CD4-positive, alpha-beta T cell treated with Interleukin-17A for 1 hour (primary cell): ENCODE measurements around the gene RASSF4.

Experiments
- DNase-seq: peaks from one replicate; pipeline ENCODE4 v3.0.0-alpha.2; 2020

Gene RASSF4

DNA sequence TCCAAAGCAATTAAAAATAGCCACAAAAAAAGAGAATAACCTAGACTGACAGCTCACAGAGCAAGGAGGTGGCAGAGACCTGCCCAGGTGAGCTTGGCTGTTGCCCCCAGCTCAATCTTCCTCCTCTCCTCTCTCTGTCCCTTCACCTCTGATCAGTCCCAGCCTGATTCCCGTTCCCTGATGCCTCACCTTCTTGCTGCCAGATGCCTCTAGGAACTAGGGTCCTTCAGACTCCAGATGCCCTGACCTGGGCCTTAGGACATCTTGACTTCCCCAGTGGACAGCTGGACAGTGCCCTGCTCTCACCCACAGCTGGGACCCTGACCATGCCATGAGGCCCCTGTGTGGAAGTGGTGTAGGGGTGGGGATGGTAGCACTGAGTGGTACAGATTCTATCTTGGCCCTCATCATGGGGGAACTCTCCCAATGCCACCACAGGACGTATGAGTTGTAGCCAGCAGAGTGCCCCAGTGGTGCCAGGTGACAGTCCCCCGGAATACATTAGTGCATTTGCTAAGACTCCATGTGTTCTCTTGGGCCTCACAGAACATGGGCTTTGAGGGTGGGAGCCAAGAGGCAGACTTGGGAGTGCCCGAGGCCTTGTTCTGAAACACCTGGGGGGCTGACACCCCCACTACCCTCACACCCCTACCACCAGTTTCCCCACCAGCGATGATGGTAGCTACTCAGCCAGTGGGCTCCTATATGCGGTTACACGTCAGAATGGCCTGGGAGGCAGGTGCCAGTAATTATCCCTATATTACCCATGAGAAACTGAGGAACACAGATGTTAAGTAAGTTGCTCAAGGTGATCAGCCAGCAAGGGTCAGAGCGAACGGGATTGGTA, 17.0 kb downstream of the RASSF4 start:
- DNase-seq = no peak

DNA sequence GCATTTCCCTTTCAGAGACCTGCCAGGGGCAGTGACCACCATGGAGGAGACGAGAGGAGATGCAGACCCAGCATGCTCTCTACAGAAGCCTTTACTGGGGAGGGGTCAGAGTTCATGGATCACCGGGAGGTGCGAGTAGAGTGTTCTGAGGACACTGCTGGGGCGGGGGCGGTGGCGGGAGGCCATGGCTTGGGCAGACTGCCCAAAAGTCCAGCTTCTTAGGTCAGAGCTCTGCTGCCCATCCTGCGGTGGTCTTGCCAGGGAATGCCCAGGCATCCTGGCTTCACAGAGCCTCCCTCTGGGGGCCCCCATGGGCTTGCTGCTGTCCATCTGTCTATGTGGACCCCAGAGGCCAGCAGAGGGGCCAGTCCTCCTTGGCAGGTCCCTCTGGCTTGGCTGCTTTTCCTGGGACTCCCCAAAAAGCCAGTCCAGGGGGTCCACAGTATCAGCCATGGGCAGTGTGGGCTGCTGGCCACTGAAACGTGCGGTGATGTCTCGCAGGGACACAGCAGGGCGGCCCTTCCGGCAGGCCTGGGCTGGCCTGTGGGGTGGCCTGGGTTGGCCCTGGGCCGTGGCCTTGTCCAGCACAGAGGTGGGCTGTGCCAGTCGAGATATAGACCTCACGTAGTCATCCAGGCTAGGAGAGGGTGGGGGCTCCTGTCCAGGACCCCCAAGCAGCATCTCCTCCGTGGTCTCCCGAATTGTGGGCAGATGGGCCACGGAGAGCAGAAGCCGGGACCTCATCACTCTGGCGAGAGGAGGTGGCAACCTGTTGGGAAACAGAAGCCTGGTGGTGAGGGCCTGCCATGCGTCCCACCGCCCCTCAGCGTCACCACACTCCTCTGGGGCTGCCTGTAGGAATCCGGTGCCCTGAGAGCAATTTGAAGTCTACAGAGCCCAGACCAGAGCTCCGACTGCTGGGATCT, 17.9 kb downstream of the RASSF4 start:
- DNase-seq = no peak

DNA sequence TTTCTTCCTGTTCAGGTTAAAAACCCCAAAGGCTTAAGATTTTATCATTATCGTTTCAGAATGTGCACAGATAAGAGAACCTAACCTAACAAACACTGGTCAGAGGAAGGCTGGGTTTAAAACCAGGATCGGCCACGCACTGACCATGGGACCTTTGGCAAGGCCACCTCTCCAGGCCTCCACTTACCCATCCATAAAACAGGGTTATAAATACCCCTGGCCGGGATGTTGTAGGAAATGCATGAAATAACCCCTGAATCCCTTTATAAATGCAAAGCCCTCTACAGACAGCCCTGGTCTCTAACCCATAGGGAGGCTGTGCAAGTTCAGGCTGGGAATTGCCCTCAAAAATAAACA, 18.6 kb downstream of the RASSF4 start:
- DNase-seq = no peak

DNA sequence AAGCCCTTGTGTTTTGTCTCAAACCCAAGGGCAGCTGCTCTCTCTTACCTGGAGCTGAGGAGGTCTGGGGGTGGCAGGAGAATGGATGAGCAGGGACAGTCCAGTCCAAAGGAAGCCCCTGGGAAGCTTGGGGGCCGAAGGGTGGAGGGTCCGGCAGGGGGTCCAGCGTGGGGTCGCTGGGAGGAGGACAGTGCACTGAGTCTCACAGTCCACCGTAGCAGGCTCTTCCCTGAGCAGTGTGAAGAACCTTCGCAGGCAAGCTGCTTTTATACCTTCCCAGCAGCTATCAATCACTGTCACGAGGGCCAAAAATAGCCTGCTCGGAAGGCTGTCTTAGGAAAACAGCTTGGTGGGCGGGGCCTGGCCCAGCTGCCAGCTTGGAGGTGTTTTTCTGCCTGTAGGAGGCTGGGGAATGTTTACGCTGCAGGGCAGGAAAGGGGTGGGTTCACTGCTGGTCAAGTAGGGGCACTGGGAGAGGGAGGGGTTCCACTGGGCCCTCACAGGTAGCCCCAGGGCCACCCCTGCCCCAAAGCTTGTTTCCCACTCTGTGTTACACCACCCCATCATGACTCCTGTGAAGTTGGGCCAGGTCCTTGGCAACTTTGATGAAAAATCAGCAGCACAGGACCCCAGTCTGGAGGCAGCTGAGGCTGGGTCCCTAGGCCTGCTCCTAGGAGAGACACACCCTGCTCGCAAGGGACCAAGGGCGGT, 19.1 kb downstream of the RASSF4 start, which contains the start of gene DEPP1:
TSS of gene DEPP1 (minus strand) at position 240 of the 711 bp plus-strand sequence. CDS start 779 bp downstream, outside the sequence.
- no peak for DNase-seq

DNA sequence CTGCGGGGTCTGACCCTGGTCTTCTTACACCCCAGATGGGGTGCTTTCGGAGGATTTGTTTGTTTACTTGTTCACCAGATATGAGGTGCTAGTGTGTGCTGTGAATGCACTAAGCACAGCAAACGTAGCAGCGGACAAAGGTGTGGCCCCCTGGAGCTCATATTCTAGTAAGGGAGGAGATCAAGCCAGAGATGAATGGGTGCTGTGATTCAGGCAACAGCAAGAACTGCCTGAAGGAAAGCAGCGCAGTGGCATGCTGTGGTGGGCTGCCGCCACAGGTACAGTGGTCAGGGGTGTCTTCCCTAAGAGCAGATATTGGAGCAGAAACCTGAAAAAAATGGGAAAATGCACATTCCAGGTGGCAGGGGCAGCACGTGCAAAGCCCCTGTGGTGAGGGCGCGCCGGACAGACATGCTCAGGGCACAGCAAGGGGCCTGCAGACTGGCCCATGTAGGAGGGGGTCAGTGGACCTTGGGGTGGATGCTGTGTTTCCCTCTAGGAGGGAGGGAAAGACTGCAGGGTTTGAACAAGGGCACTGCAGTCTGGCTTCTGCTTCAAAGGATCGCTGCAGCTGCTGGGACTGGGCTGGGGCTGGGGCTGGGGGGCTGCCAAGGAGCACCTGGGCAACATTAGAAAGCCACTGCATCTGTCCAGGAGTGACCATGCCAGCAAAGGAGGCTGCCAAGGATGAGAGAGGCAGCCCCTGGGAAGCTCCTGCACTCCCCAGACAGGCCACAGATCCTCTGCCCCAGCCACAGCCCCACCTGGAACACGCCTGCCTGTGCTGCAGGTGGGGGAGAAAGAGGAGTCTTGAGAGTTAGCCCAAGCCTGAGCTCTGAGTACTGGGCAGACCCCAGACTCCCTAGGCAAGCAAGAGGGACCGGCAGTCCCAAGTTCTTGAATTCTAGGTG, 19.9 kb downstream of the RASSF4 start:
- DNase-seq = no peak

DNA sequence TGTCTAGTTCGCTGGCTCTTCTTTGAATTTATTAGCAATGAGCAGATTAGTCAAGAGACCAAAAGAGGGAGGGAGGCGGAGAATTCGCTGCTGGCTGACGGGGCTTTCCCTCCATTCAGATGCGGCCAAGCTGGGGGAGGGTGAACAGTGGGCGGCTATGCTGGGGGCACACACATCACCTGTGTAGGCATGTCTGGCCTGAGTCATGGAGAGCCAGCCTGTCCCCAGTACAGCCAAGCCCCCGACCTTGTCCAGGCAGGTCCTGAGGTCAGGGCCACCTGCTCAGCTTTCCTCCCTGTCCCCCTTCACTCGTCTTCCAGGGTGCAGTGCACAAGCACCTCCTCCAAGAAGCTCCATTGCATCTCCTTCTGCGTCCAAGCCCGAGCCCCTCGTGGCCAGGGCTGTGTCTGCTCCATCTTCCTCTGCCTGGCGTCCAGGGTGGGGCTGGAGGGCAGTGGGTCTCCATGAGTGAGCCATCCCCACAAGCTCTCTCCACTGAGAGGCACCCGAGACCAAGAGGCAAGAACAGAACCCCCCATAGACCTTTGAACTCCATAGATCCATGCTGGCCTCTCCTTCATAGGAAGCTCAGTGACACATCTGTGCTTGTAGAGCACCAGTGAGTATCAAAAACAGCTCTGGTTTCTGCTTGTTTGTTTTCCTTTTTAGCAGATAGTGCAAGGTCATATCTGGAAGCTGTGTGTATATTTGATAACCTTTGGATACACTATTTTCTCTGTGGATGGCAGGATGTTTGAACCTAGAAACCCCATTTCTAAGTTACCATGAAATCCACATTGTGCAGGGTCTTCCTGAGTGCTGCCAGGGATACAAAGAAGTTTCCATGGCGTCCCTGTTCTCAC, 20.9 kb downstream of the RASSF4 start:
- DNase-seq = no peak

DNA sequence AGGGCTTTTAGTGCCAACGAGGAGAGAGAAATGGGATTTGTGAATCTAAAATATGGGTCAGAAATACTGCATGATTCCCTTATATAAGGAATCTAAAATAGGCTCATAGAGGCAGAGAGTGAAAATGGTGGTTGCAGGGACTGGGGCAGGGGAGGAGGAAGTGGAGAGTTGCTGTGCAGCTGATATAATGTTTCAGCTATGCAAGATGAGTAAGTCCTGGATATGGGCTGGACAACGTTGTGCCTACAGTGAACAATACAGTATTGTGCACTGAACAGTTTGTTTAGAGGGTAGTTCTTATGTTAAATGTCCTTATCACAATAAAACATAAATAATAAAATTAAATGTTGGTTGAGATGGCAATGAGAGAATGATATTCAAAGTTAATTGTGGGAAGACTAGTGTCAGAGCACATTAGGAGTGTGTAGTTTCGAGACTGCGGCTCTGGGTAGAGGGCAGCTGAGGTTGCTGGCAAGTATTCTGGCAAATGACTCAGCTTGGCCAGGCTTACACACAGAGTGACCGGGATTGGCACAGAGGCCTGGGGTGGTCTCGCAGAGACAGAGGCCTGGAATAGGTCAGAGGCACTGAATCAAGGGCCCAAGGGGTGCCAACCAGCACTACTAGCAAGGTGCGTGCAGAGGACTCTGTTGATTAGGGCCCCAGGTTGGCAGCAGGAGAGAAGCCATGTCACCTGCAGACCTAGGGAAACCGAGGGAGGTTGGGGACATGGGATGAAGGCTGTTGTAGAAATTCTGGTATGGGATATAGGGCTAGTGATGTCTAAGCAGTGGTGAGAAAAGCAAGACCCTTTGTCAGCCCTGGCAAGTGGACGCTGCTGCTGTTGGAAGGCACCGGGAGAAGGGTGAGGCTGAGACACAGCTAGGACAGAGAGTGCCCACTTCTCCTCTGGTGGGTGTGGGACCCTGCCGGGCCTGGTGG, 21.8 kb downstream of the RASSF4 start:
- DNase-seq = no peak

DNA sequence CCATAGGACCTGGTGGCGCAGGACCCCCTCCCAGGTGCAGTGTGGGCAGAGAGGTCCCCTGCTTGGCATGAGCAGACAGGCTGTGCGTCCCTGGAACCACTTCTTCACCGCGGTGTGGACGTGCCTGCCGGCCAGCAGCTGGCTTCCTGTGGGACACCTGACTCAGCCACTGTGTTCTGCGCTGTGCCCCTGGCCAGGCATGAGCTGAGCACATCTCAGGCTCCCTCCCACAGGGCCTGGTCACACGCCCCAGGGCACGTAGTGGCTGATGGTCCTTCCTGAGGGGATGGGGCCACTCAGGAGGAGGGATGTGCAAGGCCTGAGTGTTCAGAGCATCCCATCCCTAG, 22.5 kb downstream of the RASSF4 start:
- DNase-seq = no peak

DNA sequence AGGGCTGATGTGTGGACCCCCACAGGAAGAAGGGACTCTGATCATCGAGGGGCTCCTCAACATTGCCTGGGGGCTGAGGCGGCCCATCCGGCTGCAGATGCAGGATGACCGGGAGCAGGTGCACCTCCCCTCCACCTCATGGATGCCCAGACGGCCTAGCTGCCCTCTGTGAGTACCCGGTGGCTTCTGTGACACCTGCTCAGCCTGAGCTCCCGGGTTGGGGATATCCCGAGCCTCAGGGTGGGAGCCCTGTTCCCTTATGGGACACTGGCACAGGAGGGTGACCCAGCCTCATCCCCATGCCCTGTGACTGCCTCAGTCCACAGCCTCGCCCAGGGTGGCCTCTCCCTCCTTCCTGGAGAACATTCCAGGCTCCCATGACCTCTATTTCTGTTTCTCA, 22.9 kb downstream of the RASSF4 start:
- no peak for DNase-seq

DNA sequence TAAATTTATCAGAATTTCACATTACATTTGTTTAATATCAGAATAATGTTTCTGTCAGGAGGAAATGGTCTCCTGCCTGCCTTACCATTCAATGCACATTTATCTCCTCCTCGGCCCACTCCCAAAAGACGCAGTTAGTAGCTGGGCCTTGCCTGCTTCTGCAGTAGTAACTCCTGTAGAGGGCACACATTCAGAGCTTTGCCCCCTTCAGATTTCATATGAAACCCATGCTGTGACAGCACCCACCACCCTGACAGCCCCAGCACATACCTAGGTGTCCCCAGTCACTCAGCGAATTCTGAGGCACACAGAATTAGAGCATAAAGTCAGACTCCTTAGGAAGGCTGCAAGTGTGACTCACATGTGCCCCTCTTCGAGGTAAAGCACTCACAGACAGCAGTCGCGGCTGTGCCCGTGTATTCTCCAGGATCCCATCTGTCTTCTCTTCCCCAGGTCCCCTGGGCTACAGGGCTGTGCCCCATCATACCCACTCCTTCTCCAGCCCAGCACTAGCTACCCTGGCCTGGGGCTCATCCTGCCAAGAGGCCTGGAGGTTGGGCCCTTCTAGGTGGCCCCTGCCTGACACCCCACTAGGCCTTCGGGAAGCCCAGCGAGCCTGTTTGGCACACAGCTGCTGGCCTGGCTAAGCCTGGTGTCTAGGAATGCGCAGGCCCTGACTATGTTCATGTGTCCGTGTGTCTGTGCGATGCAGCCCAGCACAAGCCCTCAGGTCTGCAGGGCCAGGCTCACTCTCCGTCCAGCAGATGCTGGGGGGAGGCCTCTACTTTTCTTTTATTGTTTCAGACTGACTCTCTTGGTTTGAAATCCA, 23.7 kb downstream of the RASSF4 start:
- no peak for DNase-seq

DNA sequence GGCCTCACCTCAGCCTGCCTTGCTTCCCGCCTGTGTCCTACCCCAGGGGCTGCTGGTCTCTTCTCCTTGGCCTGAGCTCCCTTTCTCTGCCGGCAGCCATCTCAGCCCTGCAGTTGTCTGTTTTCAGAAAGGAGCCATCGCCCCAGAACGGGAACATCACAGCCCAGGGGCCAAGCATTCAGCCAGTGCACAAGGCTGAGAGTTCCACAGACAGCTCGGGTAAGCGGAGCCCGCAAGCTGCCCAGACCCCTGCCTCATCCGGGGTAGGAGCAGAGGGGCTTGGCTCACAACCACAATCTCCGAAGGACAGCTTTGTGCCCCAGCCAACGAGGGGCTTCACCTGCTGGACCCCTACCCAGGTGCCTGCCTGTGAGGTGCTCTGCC, 24.3 kb downstream of the RASSF4 start:
- DNase-seq = no peak

DNA sequence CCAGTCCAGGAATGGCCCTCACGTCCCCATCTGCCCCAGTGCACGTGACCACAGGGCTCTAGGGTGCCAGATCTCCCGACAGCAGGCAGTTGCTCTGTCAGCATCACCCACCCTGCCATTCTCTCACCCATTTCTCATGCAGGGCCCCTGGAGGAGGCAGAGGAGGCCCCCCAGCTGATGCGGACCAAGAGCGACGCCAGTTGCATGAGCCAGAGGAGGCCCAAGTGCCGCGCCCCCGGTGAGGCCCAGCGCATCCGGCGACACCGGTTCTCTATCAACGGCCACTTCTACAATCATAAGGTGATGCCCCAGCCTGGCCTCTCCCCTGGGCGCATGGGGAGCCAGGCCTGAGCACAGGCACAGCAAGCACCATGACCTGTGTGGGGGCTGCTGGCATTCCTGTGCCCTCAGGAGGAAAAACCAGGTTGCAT, 25.1 kb downstream of the RASSF4 start:
- DNase-seq = no peak

DNA sequence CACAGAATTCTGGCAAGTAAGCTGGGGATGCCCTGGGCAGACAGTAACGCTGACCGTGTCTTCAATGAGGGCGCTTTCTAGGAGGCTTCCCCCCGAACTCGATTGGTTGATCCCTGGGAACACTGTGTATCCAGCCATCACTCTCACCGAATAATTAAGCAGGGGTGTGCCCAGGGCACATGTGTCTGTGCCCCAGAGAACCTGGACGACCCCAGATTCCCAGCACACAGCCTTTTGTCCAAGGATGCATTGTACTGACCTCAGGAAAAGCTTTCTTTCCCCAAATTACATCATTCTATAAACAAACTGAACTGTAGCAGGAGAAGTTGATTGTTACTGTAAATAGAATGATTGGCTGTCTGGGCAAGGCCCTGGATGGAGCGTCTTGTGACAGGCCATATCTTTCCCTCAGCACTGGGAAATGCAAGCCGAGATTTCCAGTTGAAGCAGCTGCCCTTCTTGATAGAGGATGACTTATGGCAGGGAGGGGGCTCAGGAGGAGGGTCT, 25.6 kb downstream of the RASSF4 start:
- no peak for DNase-seq

DNA sequence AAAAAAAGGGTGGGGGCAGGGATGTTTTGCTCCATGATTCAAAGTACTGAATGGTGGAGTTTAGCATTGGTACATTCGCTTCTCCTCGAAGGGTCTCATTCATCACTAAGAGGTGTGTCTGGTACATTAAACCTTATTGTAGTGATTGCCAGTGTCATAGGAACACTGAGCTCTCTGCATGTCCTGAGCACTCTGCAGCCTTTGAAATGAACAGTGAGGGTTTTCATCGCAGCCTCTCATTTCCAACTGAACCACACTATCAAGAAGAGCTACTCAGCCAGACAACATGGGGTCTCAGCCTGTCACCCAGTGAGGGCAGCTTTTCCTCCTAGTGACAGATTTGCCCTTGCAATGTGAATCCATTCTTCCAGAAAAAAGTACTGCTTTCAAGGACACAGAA, 26.6 kb downstream of the RASSF4 start:
- no peak for DNase-seq

DNA sequence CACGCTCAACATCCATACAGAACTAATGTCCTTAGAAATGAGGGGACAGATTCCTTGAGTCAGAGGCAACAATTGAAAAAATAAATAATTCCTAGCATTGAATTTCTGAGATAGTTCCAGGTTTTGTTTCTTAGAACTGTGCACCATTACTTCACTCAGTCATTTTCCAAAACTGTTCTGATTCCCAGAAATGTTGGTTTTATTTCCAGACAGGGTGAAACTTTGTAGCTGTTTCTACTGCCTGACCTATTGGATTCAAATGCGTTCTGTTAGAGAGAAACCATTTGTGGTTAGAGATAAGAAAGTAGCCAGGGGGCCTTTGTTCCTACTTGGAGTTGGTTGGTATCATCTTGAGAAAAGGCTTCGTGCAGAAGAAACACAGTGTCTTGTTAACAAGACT, 27.1 kb downstream of the RASSF4 start:
- no peak for DNase-seq

DNA sequence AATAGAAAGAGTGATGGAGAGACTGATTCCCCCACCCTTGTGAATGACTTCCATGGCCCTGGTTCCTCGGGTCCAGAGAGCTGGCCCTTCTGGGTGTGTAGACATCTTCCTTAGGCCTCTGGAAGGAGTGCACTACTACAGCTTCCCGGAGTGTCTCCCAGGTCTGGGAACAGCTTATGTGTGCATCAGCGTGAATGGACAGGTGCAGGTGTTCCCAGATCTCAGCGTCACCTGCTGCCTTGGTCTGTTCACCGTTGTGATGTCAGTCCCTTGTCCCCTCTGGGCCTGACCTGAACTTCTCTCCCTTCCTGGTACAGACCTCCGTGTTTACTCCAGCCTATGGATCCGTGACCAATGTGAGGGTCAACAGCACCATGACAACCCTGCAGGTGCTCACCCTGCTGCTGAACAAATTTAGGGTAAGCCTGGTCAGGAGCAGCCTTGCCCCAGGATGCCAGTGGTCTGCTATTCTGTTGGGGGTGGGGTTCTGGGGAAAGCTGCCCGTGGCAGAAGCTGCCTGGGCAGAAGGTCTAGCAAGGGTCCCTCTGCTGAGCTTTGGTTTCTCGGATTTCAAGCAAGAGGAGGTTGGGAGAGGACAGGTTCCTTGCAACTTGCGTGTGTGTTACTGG, 29.5 kb downstream of the RASSF4 start:
- no peak for DNase-seq

DNA sequence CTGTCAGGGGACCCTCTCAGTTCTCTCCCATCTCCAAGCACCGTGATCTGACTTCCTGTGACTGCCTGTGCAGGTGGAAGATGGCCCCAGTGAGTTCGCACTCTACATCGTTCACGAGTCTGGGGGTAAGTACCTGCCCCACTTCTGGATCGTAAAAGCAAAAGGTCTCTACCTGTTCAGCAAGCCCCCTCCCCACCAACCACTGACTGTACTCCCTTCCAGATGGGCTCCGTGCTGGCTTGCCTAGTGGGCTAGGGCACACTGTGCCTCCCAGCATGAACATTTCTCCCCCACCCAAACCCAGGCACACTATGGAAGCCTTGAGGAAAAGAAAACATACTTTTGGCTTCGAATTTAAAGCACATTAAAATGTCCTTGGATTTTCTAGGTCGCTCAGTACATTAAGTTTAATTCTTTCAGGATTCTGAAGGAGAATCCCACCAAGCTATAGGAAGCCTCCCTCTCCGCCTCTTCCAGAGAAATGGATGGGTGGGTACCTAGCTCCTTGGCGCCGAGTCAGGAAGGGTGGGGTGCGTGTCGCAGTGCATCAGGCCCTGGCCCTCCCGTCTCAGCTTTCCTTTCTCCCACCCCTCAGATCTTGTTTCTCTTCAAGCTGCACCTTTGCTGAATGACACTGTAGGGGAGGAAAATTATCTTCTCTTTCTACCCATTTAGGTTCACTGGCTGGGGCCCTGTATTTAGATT, 30.1 kb downstream of the RASSF4 start:
- no peak for DNase-seq

DNA sequence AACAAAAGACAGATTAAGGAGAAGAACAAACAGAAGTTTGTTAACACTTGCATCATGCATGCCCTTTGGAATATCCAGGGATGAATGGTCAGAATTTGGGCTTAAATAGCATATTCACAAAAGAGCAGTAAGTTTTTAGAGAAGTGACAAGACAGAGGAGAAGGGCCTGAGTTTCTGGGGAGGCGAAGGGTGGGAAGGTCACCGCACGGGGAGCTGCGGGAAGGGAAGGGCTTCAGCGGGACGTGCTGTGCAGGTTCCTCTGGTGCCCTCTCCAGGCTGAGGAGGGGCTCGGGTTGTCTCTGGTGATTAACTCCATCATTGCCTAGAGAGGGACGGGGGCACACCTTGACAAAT, 30.7 kb downstream of the RASSF4 start:
- no peak for DNase-seq
